ENCODE data around the gene UTP25.
"Not testable (repeated sequence)": the region's sequence is repeated elsewhere in the genome, so short reads cannot be mapped to it uniquely, and the experiment has no call there.

The UTP25 gene

GRCh38 chr1:209898851-209899250 lies 71.1 kb downstream of the UTP25 start:
- DNase-seq = not testable (repeated sequence)

DNA sequence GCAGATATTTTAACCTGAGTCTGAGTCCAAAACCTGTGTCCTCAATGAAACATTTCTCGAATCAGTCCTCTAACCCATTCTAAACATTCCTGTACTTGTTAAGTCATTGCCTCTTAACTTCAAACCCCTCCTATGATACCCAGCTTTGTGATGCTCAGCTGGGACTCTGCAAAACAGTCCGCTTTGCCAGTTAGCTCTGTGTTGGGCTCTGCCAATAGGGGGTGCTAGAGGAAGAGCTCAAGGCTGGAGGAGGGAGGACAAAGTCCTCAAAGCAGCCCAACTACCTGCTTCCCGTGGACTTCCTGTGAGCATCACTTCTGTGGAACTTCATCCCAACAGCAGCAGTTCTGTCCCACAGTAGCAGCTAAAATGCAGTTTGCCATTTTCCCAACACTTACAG lies 72.2 kb downstream of the UTP25 start:
- DNase-seq = no peak

- DNase-seq = no peak
Observed at GRCh38 chr1:209900734-209901133, 73.0 kb downstream of the UTP25 start.

DNA sequence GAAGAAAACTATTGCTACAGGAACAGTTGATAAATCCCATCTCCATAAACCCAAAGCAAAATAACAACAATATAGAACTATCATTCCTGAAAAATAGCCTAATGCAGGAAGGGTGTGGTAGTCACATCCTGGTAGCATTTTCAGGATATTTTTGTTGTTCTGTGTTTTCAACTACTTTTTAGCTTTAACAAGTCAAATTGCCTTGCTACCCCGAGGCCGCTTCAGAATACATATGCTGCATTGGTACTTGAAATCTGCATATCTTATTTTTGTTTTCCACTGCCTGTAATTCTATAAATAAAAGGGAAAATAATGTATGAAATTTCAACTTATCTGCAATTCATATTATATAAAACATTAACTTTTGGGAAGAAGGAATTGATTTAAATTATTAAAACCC lies 73.4 kb downstream of the UTP25 start:
- DNase-seq = no peak

GRCh38 chr1:209904774-209905173 lies 77.0 kb downstream of the UTP25 start:
- not testable (repeated sequence) for DNase-seq
